ENCODE measurements around the gene EHD1.

DNA sequence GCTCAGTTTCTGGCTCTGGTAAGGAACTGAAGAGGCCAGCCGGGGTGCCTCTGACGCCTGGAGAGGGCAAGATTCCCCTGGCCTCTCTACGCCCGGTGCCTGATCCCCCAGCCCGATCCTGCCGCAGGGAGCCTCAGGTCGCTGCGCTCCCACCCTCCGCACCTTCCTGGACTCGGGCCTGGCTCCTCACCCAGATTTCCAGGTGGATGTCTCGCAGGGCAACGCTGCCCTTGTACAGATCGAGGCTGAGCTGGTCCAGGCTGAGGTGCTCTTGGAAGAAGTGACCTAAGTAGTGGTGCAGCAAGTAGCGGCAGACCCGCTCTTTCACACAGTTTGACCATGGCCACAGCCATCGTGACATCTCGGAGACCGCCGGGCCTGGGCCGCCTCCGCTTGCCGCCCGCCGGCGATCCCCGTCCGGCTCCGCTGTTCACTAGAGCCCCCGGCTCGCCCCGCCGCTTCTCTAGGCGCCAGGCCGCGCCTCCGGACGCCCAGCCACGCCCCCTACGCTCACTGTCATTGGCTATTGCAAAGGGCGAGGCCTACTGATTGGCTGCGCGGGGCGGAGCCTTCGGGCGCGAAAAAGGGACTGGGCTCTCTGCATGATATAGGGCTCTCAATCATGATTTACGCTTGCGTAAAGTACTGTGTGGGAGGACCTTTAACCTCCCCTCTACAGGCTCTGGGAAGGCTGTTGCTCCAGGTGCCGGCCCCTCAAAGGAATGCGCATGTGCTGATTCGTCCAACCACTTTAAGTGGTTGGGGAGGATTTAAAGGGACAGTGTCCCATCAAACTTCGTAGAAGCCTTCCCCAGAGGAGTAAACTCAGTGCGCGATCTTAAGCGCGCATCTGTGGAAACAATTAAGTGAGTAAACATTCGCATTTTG is 38.6 kb upstream of the EHD1 start, which contains the start of gene ATG2A:
- TF ChIP-seq CTBP1 (IDR thresholded peaks at IDR 0.05; ENCODE audit: borderline replicate concordance): no peak
- TF ChIP-seq FOXK2 (IDR thresholded peaks at IDR 0.05): no peak
- TF ChIP-seq FOXM1 (IDR thresholded peaks at IDR 0.05; ENCODE audit: borderline replicate concordance): no peak
- TF ChIP-seq SP1 (IDR thresholded peaks at IDR 0.05): no peak
- TF ChIP-seq FOXA1 (IDR thresholded peaks at IDR 0.05): no peak
- no peak for TF ChIP-seq BHLHE40 (IDR thresholded peaks at IDR 0.05; ENCODE audit: borderline replicate concordance)
- no peak for TF ChIP-seq TARDBP (IDR thresholded peaks at IDR 0.05)
- no peak for TF ChIP-seq HDGF (IDR thresholded peaks at IDR 0.05; ENCODE audit: borderline replicate concordance)
- TF ChIP-seq SUZ12 (IDR thresholded peaks at IDR 0.05): no peak
- TF ChIP-seq, protein P1, sequence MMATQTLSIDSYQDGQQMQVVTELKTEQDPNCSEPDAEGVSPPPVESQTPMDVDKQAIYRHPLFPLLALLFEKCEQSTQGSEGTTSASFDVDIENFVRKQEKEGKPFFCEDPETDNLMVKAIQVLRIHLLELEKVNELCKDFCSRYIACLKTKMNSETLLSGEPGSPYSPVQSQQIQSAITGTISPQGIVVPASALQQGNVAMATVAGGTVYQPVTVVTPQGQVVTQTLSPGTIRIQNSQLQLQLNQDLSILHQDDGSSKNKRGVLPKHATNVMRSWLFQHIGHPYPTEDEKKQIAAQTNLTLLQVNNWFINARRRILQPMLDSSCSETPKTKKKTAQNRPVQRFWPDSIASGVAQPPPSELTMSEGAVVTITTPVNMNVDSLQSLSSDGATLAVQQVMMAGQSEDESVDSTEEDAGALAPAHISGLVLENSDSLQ (IDR thresholded peaks at IDR 0.05): peak; percentile 96
- no peak for TF ChIP-seq NFRKB (IDR thresholded peaks at IDR 0.05)

All from HEK293T (cell line).